ENCODE measurements around the gene ADGRA1.
A peak's percentile ranks its signal among the peaks of the same experiment; 100 is the strongest.

Gene ADGRA1

DNA sequence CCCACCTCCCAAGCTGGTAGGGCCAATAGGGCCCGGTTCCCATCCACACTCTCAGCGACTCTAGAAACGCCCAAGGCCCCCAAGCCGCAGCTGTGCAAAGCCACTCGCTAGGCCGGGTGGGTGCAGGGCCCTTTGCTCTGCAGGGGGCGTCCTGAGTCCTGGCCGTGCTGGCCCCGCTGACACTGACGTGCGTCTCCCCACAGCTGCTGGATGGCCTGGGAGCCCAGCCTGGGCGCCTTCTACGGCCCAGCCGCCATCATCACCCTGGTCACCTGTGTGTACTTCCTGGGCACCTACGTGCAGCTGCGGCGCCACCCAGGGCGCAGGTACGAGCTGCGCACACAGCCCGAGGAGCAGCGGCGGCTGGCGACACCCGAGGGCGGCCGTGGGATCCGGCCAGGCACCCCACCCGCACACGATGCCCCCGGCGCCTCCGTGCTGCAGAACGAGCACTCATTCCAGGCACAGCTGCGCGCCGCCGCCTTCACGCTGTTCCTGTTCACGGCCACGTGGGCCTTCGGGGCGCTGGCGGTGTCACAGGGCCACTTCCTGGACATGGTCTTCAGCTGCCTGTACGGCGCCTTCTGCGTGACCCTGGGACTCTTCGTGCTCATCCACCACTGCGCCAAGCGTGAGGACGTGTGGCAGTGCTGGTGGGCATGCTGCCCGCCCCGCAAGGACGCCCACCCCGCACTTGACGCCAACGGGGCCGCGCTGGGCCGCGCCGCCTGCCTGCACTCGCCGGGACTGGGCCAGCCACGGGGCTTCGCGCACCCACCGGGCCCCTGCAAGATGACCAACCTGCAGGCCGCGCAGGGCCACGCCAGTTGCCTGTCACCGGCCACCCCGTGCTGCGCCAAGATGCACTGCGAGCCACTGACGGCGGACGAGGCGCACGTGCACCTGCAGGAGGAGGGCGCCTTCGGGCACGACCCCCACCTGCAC is 40.7 kb downstream of the ADGRA1 start:
- Histone ChIP-seq H3K36me3 (no peaks in the 10 kb centered on the region), H3K9me3 (no peaks in the 10 kb centered on the region), H3K4me1 (no peaks in the 10 kb centered on the region), H3K27me3 (peaks cover 0 to 38% of the 10 kb centered on the region in 2 donors), H3K27ac (no peak overlapping the region), H3K4me3 (no peak overlapping the region)
- intact Hi-C loops (cut with DNase I; ENCODE audit: low total_unique reads): no loop called here
- DNase-seq: peak in 1 of 2 donors; percentile 56
- TF ChIP-seq, protein P1, sequence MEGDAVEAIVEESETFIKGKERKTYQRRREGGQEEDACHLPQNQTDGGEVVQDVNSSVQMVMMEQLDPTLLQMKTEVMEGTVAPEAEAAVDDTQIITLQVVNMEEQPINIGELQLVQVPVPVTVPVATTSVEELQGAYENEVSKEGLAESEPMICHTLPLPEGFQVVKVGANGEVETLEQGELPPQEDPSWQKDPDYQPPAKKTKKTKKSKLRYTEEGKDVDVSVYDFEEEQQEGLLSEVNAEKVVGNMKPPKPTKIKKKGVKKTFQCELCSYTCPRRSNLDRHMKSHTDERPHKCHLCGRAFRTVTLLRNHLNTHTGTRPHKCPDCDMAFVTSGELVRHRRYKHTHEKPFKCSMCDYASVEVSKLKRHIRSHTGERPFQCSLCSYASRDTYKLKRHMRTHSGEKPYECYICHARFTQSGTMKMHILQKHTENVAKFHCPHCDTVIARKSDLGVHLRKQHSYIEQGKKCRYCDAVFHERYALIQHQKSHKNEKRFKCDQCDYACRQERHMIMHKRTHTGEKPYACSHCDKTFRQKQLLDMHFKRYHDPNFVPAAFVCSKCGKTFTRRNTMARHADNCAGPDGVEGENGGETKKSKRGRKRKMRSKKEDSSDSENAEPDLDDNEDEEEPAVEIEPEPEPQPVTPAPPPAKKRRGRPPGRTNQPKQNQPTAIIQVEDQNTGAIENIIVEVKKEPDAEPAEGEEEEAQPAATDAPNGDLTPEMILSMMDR (IDR thresholded peaks at IDR 0.05): no peak

- no peaks in the 10 kb centered on the region for H3K36me3 ChIP-seq
- intact Hi-C loops (cut with DNase I; ENCODE audit: low total_unique reads): no loop called here
- H3K4me3 ChIP-seq: no peak overlapping the region
- H3K27ac ChIP-seq: no peak overlapping the region
- DNase-seq: peak in 1 of 2 donors; percentile 12
- TF ChIP-seq, protein P1 (IDR thresholded peaks at IDR 0.05): no peak
- H3K4me1 ChIP-seq: no peaks in the 10 kb centered on the region
- H3K27me3 ChIP-seq: peaks cover 0 to 29% of the 10 kb centered on the region in 2 donors
- no peaks in the 10 kb centered on the region for H3K9me3 ChIP-seq
Observed at GRCh38 chr10:133129071-133129858, 41.5 kb downstream of the ADGRA1 start.

DNA sequence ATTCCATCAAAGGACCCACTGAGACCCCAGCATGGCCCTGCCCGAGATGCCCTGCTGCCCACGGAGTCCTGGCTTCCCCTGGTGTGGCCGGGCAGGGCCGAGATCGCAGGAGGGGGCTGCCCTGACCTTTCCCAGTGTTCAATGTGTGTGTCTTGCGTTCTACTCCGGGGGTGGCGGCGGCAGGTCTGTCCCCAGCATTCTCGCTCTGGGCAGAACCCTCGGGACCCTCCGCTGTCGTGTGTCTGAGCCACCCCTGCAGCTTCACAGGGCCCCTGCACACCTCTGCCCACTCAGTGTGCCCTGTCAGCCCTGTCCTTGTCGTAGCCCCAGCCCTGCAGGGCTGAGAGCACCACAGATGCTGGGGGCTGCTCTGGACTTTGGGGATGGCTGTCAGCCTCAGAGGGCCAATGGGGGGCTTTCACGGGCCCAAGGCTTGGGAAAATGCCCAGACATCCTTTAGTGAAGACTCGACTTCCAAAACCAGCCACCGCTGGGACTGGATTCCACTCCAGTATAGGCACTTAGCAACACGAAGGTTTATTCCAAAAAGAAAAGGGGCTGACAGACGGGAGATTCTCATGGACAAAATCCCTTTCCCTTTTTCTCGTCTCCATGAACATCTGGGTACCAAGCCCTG is 42.3 kb downstream of the ADGRA1 start:
- Histone ChIP-seq H3K36me3 (no peaks in the 10 kb centered on the region), H3K9me3 (no peaks in the 10 kb centered on the region), H3K27me3 (peaks cover 0 to 22% of the 10 kb centered on the region in 2 donors), H3K4me3 (no peak overlapping the region), H3K27ac (no peak overlapping the region), H3K4me1 (no peaks in the 10 kb centered on the region)
- intact Hi-C loops (cut with DNase I; ENCODE audit: low total_unique reads): no loop called here
- peak in 1 of 2 donors; percentile 14 for DNase-seq
- TF ChIP-seq, protein P1 (IDR thresholded peaks at IDR 0.05): no peak

- no peaks in the 10 kb centered on the region for H3K36me3 ChIP-seq
- intact Hi-C loops (cut with DNase I; ENCODE audit: low total_unique reads): no loop called here
- H3K4me3 ChIP-seq: no peak overlapping the region
- H3K9me3 ChIP-seq: no peaks in the 10 kb centered on the region
- peak in 1 of 2 donors; percentile 4 for DNase-seq
- TF ChIP-seq, protein P1 (IDR thresholded peaks at IDR 0.05): no peak
- H3K27me3 ChIP-seq: peaks cover 0 to 16% of the 10 kb centered on the region in 2 donors
- H3K27ac ChIP-seq: no peak overlapping the region
- H3K4me1 ChIP-seq: no peaks in the 10 kb centered on the region
Observed at GRCh38 chr10:133130602-133131001, 42.9 kb downstream of the ADGRA1 start.

- peak in 1 of 2 donors; percentile 6 for DNase-seq
- intact Hi-C loops (cut with DNase I; ENCODE audit: low total_unique reads): no loop called here
- no peak overlapping the region for H3K27ac ChIP-seq
- no peaks in the 10 kb centered on the region for H3K36me3 ChIP-seq
- H3K9me3 ChIP-seq: no peaks in the 10 kb centered on the region
- no peaks in the 10 kb centered on the region for H3K4me1 ChIP-seq
- no peak overlapping the region for H3K4me3 ChIP-seq
- TF ChIP-seq, protein P1 (IDR thresholded peaks at IDR 0.05): no peak
- peaks cover 0 to 11% of the 10 kb centered on the region in 2 donors for H3K27me3 ChIP-seq
Observed at GRCh38 chr10:133131053-133131452, 43.3 kb downstream of the ADGRA1 start.

All from tibial artery (tissue), 4 donors.